Natural killer cell (primary cell): ENCODE data around the gene EHBP1L1. TPM values are rescaled to one million over a fixed set of nuclear protein-coding genes. Genes with fewer than 3 reads are reported as not detected.

Experiments used
- ATAC-seq, 3 donors: fragments of 150-1000 bp in 2 of 3; fragments of 200-7000 bp in 1 of 3; cut with Tn5 transposase; 1 replicate in 1 of 3; 2 replicates in 2 of 3; pipeline ENCODE4 v1.10.0; 2021; ENCODE audit warnings: mild to moderate bottlenecking in 2 of 3, moderate library complexity in 2 of 3
- DNase-seq, 2 donors: peaks; one replicate each; pipeline versions ENCODE4 v3.0.0 to v3.0.0-alpha.2; 2013 to 2021; ENCODE audit warnings: mixed read lengths in 1 of 2
- H3K27ac ChIP-seq: one replicate; pipeline ENCODE4 v1.5.1; 2013; ENCODE audit warnings: mild to moderate bottlenecking, low read length
- H3K27me3 ChIP-seq: one replicate; pipeline ENCODE4 v1.6.1; 2013; ENCODE audit warnings: low read length; ENCODE audit not compliant: control insufficient read depth, insufficient read depth
- H3K36me3 ChIP-seq: one replicate; pipeline ENCODE4 v1.6.1; 2013; ENCODE audit warnings: low read length; ENCODE audit not compliant: control insufficient read depth, insufficient read depth
- H3K4me1 ChIP-seq: one replicate; pipeline ENCODE4 v1.6.1; 2013; ENCODE audit warnings: low read length; ENCODE audit not compliant: control insufficient read depth, insufficient read depth
- H3K4me3 ChIP-seq: one replicate; pipeline ENCODE4 v1.5.1; 2013; ENCODE audit warnings: low read length
- H3K9me3 ChIP-seq: one replicate; pipeline ENCODE4 v1.6.1; 2013; ENCODE audit warnings: low read length; ENCODE audit not compliant: control insufficient read depth, insufficient read depth
- H3K27ac Mint-ChIP-seq, 2 donors: one replicate each; pipeline ENCODE4 v1.8.0; 2022; ENCODE audit warnings: mild to moderate bottlenecking in 2 of 2, mixed read lengths in 2 of 2, moderate library complexity in 1 of 2
- H3K27me3 Mint-ChIP-seq, 2 donors: one replicate each; pipeline ENCODE4 v1.8.0; 2022; ENCODE audit warnings: low read depth in 2 of 2, mixed read lengths in 2 of 2
- H3K36me3 Mint-ChIP-seq: one replicate; pipeline ENCODE4 v1.8.0; 2022; ENCODE audit warnings: mixed read lengths
- H3K4me1 Mint-ChIP-seq, 2 donors: one replicate each; pipeline ENCODE4 v1.8.0; 2022; ENCODE audit warnings: mixed read lengths in 2 of 2
- H3K4me3 Mint-ChIP-seq: one replicate; pipeline ENCODE4 v1.8.0; 2022; ENCODE audit warnings: mild to moderate bottlenecking, moderate library complexity, mixed read lengths
- H3K9me3 Mint-ChIP-seq, 2 donors: one replicate each; pipeline ENCODE4 v1.8.0; 2022; ENCODE audit warnings: mixed read lengths in 2 of 2
- WGBS: methylation state at CpG from one replicate; pipeline ENCODE4 v1.1.7; 2013; ENCODE audit warnings: missing lambda C conversion rate; ENCODE audit not compliant: insufficient coverage; 5-methylcytosine and 5-hydroxymethylcytosine counted together
- intact Hi-C: fragments of 100-400 bp; cut with micrococcal nuclease; formaldehyde crosslinking; loops from one replicate; pipeline ENCODE4 v1.14.2; 2022
- total RNA-seq, 4 donors: library from RNA; stranded (reverse); fragments of 120-200 nt in 1 of 4; gene quantifications; one replicate each; pipeline versions ENCODE4 v1.2.3 to v1.2.4, GENCODE V29; 2013 to 2022
- TF ChIP-seq, protein P1 (sequence below): fragments of 200-600 bp; IDR thresholded peaks from one replicate; pipeline ENCODE4 v1.8.0; 2022; ENCODE audit warnings: antibody characterized with exemption

Gene EHBP1L1
- total RNA-seq, 3 donors from 2014 or later (not counting 1 experiment from before 2014, with no cell fraction given), result 129 to 137 (median 135) TPM

- H3K9me3 ChIP-seq, result no peaks in the 10 kb centered on the region
- Mint-ChIP-seq H3K9me3 (no peaks in the 10 kb centered on the region), H3K27me3 (no peaks in the 10 kb centered on the region), H3K4me3 (peak overlapping the region; percentile 88), H3K36me3 (no peaks in the 10 kb centered on the region), H3K4me1 (peaks cover 4 to 33% of the 10 kb centered on the region in 2 donors), H3K27ac (peak overlapping the region; percentile 39 to 76)
- peak overlapping the region; percentile 61 for H3K27ac ChIP-seq
- intact Hi-C loops, result loop anchor here (1.0 to 10.0 kb wide), 7 partner anchors 26 to 445 kb away; partner anchors contain the start of genes MAP3K11, PCNX3 and ZNRD2
- WGBS, result 24% methylated on average over 60 of the region's 60 CpGs
- no peaks in the 10 kb centered on the region for H3K27me3 ChIP-seq
- peaks cover 32% of the 10 kb centered on the region for H3K36me3 ChIP-seq
- TF ChIP-seq, protein P1, sequence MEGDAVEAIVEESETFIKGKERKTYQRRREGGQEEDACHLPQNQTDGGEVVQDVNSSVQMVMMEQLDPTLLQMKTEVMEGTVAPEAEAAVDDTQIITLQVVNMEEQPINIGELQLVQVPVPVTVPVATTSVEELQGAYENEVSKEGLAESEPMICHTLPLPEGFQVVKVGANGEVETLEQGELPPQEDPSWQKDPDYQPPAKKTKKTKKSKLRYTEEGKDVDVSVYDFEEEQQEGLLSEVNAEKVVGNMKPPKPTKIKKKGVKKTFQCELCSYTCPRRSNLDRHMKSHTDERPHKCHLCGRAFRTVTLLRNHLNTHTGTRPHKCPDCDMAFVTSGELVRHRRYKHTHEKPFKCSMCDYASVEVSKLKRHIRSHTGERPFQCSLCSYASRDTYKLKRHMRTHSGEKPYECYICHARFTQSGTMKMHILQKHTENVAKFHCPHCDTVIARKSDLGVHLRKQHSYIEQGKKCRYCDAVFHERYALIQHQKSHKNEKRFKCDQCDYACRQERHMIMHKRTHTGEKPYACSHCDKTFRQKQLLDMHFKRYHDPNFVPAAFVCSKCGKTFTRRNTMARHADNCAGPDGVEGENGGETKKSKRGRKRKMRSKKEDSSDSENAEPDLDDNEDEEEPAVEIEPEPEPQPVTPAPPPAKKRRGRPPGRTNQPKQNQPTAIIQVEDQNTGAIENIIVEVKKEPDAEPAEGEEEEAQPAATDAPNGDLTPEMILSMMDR, result peak; percentile 66
- peaks cover 15% of the 10 kb centered on the region for H3K4me1 ChIP-seq
- DNase-seq (no peak), ATAC-seq (peak in 1 of 3 donors; percentile 75)
- peak overlapping the region; percentile 71 for H3K4me3 ChIP-seq
Observed at GRCh38 chr11:65539744-65540289, 36.0 kb upstream of the EHBP1L1 start.

DNA sequence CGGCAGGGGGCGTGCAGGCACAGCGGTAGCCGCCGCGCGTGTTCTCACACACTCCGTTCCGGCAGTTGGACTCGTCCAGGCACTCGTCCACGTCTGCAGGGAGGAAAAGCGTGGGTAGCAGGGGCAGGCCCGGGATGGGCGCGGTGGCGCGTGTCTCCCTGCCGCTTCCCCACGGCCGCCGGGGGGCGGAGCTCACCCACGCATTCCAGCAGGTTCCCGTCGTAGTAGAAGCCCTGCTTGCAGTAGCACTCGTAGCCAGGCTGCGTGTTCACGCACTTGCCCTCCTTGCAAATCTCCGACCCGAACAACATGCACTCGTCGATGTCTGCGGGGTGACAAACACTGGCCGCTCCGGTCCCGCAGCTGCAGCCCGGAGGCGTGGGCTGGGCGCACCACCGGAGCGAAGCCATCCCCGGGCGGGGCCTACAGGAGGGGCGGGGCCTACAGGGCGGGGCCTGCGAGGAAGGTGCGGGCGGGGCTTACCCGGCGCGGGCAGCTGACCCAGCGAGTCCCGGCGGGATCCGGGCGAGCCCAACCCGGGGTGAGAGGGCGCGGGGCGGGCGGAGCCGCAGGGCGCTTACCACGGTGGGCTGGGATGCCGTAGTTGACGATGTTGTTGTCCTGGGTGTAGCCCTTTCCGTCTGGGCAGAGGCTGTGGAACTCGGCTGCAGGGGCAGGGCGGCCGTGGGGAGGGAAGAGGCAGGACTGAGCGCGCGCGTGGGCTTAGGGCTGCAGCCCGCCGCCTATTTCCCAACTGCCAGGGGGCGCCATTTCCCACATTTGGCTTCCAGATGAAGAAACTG lies 35.4 kb upstream of the EHBP1L1 start:
- TF ChIP-seq, protein P1, result peak; percentile 52
- peaks cover 30% of the 10 kb centered on the region for H3K36me3 ChIP-seq
- no peaks in the 10 kb centered on the region for H3K9me3 ChIP-seq
- ATAC-seq (peak; percentile 88 to 96 (median 90)), DNase-seq (peak; percentile 88 to 93)
- Mint-ChIP-seq H3K9me3 (no peaks in the 10 kb centered on the region), H3K27me3 (no peaks in the 10 kb centered on the region), H3K4me3 (peak overlapping the region; percentile 88), H3K36me3 (no peaks in the 10 kb centered on the region), H3K27ac (peak overlapping the region; percentile 39 to 76), H3K4me1 (peaks cover 7 to 39% of the 10 kb centered on the region in 2 donors)
- WGBS, result under 1% methylated on average over 78 of the region's 78 CpGs
- intact Hi-C loops, result loop anchor here (1.0 to 10.0 kb wide), 7 partner anchors 26 to 444 kb away; partner anchors contain the start of genes MAP3K11, PCNX3 and ZNRD2
- no peaks in the 10 kb centered on the region for H3K27me3 ChIP-seq
- H3K27ac ChIP-seq, result peak overlapping the region; percentile 70
- H3K4me1 ChIP-seq, result peaks cover 17% of the 10 kb centered on the region
- peak overlapping the region; percentile 71 for H3K4me3 ChIP-seq

DNA sequence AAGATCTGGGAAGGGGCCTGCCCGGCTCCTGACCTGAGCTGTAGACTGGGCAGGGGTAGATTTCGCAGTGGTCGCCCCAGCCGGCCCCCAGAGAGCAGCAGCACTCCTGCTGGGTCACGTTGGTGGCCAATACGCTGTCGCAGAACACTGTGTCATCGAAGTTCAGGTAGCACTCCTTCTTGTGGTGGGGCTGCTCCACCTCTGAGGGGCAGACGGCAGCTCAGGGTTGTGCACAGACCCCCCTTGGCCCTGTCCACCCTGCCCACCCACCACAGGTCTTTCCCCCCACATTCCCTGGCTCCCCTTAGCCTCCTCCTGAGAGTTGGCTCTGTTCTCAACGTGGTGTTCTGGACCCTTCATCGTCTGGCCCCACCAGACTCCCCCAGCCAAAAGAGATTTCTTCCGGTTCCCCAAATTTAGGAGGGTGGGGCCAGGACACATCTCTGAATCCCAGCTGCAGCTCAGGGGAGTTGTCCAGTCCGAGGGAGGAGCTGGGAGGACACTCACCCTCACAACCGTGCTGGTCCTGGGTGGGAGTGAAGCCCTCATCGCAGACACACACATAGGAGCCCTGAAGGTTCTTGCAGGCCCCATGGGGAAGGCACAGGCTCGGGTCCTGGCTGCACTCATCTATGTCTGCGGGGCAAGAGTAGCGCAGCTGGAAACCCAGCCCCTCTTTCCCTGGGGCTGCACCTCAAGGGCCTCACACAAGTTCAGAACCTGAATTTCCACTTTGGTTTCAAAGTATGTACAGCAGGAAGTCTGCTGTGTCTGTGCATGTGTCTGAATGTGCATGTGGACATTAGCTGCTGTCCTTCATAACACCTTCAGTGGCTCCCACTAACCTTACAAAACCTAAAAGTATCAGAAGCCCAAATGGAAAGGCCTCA lies 34.5 kb upstream of the EHBP1L1 start:
- H3K27ac Mint-ChIP-seq, result peak overlapping the region; percentile 39 to 76
- Histone ChIP-seq H3K9me3 (no peaks in the 10 kb centered on the region), H3K4me3 (peak overlapping the region; percentile 71), H3K36me3 (peaks cover 23% of the 10 kb centered on the region), H3K27me3 (no peaks in the 10 kb centered on the region), H3K4me1 (peaks cover 24% of the 10 kb centered on the region), H3K27ac (peak overlapping the region; percentile 70)
- H3K36me3 Mint-ChIP-seq, result no peaks in the 10 kb centered on the region
- 48% methylated on average over 18 of the region's 18 CpGs for WGBS
- ATAC-seq (no peak), DNase-seq (peak in 1 of 2 donors; percentile 25)
- H3K4me1 Mint-ChIP-seq, result peaks cover 16 to 47% of the 10 kb centered on the region in 2 donors
- TF ChIP-seq, protein P1, result no peak
- H3K9me3 Mint-ChIP-seq, result no peaks in the 10 kb centered on the region
- no peaks in the 10 kb centered on the region for H3K27me3 Mint-ChIP-seq
- peak overlapping the region; percentile 88 for H3K4me3 Mint-ChIP-seq
- intact Hi-C loops, result loop anchor here (2.0 to 10.0 kb wide), 2 partner anchors 73 to 443 kb away; partner anchors contain the start of genes MAP3K11 and PCNX3
